Measurements from ENCODE around the gene NSMF.
A peak's percentile ranks its signal among the peaks of the same experiment; 100 is the strongest.

NSMF gene

DNA sequence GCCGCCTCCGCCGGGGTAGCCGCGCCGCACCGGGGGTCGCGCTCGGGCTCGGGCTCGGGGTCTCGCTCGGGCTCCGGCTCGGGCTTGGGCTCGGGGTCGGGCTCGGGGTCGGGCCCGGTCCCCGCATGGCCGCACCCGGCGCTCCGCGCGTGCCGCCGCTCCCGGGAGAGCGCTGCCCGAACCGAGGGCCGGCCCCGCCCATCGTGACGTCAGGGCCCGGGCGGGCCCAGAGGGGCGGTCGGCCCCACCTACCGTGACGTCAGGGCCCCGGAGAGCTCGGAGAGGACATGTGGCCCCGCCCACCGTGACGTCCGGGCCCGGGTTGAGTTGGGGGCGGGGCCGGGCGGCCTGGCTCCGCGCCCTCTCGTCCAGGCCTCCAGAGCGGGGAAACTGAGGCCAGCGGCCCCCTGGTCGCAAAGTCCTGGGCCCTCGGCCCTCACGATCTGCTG is at the start of gene NSMF:
Gene NSMF (minus strand): TSS at position 183 of the 449 bp plus-strand sequence. CDS start 232 bp downstream, outside the sequence.
- DNase-seq (ENCODE audit: low read depth in 2 of 2) = peak; percentile 94

DNA sequence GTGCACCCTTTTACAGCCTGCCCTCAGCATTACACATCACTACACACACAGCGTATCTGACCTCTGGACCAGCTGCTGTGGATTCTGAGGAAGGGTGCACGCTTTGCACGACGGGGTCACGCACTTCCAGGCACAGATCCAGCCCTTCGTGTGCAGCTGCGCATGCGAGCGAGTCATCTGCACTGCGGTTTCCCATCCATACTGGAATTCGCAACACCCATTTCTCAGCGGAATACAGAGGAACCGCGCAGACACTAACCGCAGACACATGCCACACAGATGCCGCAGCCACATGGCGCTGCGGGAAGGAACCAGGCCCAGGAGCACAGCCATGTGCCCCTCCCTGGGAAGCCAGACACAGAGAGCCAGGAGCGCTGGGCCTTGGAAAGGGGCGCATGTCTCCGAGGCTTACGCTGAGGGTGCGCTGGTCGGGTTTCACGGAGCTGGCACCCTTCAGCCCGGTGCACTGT is 47.6 kb upstream of the NSMF start:
- no peak for DNase-seq (ENCODE audit: low read depth in 2 of 2)

DNA sequence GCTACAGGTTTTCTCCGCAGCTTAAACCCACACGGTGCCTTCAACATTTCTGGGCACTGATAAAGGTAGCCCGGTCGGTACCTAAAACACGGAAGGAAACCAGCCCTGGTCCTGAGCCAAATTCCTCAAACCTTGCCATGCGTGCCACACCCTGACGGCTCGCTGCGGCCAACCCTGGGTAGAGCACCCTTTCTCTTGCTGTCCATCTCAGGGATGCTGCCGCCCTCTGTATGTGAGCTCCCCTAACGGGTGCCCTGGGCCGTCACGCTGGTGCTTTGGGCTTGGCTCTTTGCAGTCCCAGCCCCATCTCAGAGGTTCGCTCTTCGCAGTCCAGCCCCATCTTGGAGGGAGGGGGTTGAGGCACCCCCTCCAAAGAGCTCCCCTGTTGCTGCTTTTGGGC is 47.1 kb upstream of the NSMF start:
- no peak for DNase-seq (ENCODE audit: low read depth in 2 of 2)

DNA sequence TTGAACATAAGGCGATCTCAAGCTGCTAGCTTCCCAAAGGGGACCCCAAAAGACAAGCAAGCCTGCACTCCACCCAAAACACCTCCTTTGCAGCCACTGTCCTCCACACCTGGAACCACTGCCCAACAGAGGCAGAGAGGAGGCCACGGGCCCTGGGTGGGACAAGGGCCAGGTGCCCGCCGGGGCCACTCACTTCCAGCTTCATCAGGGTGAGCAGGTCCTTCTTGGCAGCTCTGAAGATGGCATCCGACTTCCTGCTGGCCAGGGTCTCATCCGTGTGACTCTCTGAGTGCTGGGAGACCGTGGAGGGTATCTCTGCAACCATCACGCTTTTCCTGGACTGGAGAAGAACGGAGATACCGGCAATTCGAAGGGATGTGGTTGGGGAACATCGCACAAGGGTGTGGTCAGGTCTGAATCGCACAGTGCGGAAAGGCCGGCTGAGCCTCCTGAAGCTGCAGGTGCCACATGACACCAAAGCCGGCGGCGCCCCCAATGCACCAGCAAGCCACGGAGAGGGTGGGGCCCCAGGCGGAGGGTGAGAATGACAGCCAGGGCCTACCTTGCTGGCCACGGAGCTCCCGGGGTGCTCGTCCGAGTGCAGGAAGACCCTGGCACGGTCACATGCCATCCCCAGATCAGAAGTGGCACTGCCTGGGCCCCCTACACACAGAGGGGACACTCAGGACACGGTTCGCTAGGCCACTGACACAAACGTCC is 46.4 kb upstream of the NSMF start:
- no peak for DNase-seq (ENCODE audit: low read depth in 2 of 2)

DNA sequence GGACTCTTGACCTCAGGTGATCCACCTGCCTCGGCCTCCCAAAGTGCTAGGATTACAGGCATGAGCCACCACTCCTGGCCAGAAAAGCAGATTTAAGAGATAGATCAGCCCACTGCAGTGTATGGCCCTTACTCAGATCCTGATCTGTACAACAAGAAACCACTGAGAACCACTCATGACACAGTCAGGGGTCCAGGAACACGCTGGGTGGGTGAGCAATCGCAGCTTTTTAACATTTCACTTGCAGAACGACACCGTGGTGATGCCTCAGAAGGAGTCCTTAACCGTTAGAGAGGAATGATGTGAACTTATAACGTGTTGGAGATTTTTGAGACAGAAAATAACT is 45.3 kb upstream of the NSMF start:
- no peak for DNase-seq (ENCODE audit: low read depth in 2 of 2)

DNA sequence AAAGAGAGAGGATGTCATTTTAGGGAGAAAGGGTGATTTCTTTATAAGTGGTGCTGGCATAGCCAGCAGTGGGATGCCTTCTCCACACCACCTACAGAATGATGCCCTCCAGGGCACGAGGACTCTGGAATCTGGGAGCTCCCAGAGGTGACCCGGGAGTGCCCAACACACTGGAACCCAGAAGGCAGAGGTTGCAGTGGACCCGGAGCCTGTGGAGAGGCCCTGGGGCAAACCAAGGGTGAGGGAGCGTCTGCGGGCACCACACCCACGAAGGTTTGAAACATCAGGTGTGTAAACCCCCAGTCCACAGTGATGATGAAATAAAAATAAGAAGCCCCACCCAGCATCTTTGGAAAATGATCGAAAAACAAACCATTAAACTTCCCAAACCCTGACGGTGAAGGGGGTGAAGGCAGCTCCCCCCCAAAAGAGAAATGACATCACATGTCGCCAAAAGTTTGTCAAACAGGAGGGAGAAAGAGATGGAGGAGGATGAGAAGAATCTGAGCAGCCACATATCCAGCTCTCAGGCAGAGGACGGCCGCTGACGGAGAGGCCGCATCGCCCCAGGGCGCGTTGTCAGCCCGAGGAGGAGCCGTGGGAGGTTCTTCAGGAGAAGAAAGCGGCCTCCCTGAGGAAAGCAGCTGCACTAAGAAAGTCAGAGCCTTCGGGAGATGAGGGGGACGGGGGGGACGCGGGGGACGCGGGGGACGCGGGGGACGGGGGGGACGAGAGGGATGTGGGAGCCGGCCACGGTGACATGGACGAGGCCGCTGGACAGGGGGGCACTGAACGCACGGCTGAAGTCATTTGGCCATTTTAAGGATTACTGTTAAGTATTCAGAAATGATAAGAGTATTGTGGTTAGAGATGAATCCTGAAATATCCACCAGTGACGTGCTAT is 43.1 kb upstream of the NSMF start:
- DNase-seq (ENCODE audit: low read depth in 2 of 2) = no peak

GRCh38 chr9:137501457-137501856 is 42.3 kb upstream of the NSMF start:
- no peak for DNase-seq (ENCODE audit: low read depth in 2 of 2)

DNA sequence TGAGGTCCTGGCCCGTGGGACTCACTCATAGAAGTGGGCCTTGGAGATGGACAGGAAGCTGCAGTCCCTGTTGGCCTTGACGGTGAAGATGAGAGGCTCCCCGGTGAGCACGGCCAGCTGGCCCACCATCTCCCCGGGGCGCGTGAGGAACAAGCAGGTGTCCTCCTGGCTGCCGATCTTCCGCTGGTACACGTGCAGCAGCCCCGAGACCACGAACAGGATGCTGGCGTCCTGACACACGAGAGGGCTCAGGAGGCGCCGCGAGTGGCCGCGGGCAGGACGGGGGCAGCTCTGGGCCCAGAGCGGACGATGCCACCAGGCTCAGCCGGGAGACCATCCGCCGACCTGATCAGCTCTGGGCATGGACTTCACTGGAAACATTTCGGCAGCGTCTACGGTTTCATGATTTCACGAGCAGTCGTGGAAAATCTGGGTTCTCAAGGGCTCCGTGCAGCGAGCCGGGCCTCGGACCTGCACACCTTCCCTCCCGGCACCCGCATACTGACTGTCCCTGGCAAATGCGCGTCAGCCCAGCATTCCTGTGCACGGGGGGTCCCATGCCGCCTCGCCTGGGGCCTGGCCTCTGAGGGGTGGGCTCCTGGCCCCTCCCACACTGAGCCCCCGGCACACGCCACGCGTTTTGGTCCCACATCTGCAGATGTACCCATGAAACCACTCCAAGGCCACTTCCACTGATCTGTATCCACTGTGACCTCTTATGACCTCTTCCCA is 41.7 kb upstream of the NSMF start:
- no peak for DNase-seq (ENCODE audit: low read depth in 2 of 2)

- no peak for DNase-seq (ENCODE audit: low read depth in 2 of 2)
These were observed 40.9 kb upstream of the NSMF start for GRCh38 chr9:137499858-137500661.

- no peak for DNase-seq (ENCODE audit: low read depth in 2 of 2)
These were observed 40.3 kb upstream of the NSMF start for GRCh38 chr9:137499416-137499815.

DNA sequence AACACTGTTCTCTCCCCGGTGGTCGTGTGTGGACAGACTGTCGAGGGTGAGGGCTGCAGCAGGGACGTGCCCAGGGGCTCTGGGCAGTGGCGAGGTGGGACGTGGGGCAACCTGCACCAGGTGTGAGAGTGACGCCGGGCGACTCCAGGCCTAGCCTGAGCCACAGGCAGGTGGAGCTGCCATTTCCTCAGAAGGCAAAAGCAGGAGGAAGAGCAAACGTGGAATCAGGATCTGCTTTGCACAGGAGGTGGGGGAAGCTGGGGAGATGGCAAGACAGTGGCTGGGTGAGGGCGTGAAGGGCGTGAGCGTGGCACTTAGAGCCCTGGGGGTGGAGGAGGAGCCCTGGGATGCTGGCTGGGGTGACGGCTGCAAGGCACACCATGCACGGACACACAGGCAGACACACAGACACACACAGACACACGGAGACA is 39.6 kb upstream of the NSMF start:
- DNase-seq (ENCODE audit: low read depth in 2 of 2) = no peak

DNA sequence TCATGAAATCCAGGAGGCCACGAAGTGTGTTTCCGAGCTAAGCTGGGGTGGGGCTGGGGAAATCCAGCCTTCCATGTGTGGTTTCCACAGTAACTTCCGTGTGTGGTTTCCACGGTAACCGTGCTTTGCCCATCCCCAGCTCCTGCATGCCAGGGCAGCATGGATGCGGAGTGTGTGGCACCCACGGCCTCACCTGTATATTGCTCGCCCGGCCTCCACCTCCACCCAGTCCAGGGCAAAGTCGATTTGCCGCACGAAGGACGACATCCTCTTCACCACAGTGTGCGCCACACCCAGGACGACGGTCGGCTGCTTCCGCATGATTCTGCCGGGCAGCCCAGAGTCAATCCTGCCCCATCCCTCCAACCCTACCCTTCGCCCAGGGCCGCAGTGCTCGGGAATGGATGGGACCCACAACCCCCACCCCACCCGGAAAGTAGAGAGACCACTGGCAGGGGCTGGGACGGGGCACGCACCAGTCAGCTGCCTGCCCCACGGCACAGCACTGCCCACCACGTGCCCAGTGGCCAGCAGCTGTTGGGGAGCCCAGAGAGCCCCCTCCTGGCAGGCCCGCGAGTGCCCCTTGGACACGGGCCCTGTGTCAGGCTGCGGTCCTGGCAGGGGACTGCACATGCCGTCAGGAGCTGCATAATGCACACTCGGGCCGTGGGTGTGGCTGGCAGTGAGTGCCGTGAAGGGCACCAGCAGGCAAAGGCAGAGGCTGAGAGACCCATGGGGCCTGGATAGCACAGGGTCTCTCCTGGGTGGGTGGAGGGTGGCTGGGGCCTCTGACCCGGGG is 39.0 kb upstream of the NSMF start:
- DNase-seq (ENCODE audit: low read depth in 2 of 2) = no peak

- no peak for DNase-seq (ENCODE audit: low read depth in 2 of 2)
These were observed 37.7 kb upstream of the NSMF start for GRCh38 chr9:137496601-137497375.

DNA sequence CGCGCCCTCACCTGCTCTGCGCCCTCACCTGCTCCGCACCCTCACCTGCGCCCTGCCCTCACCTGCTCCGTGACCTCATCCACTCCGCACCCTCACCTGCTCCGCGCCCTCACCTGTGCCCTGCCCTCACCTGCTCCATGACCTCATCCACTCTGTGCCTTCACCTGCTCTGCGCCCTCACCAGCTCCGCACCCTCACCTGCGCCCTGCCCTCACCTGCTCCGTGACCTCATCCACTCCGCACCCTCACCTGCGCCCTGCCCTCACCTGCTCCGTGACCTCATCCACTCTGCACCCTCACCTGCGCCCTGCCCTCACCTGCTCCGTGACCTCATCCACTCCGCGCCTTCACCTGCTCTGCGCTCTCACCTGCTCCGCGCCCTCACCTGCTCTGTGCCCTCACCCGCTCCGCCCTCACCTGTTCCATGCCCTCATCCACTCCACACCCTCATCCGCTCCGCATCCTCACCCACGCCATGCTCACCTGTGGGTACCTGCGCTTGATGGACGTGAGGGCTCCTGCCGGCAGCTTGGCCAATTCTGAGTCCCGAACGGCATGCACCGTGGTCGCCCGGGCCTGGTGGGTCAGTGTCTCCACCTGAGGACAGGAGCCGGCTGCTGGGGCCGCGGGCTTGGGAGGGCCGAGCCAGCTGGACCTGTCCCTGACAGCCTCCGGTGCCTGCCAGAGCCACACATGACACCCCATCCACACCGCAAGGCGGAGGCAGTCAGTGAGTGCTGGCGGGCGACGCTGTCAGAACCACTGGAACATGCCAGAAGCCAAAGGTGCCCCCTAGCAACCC is 35.6 kb upstream of the NSMF start:
- no peak for DNase-seq (ENCODE audit: low read depth in 2 of 2)

DNA sequence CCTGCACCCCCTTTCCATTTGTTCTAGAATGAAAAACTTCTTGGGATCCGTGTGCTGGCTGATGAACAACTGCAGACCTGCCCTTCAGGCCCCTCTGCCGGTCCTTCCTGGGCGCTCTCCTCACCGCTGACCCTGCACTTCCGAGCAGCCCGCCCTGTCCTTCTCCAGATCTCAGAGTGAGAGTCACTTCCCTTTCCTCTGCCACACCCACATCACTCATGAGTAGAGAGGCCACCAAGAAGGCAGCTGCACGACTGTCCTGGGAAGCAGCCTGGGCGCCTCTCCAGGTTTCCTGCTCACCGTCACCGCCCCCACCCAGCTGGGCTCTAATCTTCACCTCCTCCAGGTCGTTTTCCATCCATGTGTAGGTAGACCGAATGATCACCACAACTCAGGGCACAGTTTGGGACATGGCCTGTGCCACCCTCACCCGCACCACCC is 35.0 kb upstream of the NSMF start:
- no peak for DNase-seq (ENCODE audit: low read depth in 2 of 2)

DNA sequence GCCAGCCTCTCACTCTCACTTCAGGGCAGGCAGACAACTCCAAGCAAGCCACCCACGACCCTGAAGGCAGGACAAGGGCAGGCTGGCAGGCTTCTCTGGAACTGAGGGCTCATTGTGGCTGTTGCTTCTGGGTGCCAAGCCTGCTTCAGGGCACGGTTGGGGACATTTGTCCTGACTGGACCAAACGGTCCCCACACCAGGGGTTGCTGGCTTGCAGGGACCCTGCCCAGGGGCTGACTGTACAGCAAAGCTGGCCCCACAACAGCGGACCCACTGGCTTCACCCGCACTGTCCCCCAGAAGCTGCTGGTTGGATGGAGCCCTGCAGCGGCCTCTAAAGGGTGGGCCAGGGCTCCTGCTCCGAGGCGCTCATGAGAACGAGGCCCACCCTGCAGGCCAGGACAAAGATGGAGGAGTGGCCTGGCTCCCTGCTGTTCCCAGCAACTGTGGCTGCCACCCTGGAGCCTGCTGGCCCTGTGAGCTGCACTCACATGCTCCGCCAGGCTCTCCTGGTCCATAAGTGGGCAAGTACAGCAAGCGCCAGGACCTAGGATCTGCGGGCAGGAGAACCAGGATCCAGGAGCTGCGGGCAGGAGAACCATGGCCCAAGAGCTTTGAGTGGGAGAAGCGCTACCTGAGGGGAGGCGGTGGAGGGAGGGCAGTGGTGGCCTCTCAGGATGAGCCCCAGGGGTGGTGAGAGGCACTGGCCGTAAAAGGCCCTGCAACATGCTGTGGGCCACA is 34.4 kb upstream of the NSMF start:
- no peak for DNase-seq (ENCODE audit: low read depth in 2 of 2)

- no peak for DNase-seq (ENCODE audit: low read depth in 2 of 2)
These were observed 33.6 kb upstream of the NSMF start for GRCh38 chr9:137492464-137493363.
